ENCODE data around the gene AGPAT2.

The AGPAT2 gene

DNA sequence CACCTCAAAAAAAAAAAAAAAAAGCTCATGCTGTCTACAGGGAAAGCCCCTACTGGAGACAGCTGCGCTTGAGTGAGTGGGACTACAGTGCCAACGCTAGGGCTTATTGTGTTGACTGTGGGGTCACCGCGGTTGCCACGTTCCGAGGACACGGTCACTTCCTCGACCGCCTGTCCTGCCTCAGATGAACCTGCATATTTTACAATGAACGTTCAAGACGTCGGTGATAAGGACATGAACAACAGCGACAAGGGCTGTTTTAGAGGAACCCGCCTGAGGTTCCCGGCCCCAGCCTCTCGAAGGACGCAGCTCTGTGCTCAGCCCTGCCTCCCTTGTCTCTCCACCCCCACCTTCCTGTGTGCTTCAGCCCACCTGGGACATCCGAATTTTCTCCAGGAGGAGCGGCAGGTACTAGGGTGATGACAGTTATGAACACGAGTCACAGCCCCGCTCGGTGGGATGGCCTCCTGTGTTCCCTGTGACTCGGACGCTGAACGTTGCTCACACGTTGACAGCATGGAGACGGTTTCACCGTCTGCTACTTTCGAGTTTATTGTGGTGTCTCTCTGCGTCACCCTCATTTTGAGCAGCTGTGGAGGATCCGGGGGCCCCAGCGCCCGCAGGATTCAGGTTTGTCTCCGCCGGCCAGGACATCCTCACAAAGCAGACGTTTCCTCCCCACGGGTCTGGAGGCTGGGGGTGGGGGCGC, 13.9 kb upstream of the AGPAT2 start:
- no peak for DNase-seq (ENCODE audit: low read depth, low spot score)

DNA sequence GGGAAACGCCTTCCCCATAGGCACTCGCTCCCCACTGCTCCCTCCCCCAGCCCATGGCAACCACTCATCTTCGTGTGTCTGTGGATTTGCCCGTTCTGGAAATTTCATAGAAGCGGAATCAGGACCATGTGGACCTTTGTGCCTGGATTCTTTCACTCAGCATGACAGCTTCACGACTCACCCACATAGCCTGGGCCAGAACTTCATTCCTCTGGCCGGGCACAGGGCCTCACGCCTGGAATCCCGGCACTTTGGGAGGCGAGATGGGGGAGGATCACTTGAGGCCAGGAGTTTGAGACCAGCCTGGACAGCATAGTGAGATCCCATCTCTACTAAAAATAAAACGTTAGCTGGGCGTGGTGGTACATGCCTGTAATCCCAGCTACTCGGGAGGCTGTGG, 13.0 kb upstream of the AGPAT2 start:
- DNase-seq (ENCODE audit: low read depth, low spot score), result no peak

DNA sequence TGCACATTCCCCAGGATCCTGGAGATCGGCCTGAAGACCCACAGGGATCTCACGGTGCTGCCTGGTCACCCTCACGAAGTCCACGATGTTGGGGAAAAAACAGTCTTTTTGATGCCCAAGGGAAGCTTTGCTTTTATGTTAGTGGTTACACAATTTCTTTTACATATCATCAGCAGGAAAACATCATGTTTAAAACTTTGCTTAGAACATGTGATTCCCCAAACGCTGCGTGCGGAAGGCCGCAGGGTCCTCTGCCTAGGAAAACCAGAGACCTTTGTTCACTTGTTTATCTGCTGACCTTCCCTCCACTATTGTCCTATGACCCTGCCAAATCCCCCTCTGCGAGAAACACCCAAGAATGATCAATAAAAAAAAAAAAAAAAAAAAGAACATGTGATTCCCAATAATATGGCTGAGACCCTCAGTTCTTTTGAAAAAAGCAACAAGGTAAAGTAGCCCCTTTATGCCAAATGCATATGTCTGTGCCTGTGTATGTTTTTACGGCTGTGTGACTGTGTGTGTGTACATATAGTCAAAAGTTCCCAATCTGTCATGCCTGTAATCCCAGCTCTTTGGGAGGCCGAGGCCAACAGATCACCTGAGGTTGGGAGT, 11.5 kb upstream of the AGPAT2 start:
- DNase-seq (ENCODE audit: low read depth, low spot score), result no peak

DNA sequence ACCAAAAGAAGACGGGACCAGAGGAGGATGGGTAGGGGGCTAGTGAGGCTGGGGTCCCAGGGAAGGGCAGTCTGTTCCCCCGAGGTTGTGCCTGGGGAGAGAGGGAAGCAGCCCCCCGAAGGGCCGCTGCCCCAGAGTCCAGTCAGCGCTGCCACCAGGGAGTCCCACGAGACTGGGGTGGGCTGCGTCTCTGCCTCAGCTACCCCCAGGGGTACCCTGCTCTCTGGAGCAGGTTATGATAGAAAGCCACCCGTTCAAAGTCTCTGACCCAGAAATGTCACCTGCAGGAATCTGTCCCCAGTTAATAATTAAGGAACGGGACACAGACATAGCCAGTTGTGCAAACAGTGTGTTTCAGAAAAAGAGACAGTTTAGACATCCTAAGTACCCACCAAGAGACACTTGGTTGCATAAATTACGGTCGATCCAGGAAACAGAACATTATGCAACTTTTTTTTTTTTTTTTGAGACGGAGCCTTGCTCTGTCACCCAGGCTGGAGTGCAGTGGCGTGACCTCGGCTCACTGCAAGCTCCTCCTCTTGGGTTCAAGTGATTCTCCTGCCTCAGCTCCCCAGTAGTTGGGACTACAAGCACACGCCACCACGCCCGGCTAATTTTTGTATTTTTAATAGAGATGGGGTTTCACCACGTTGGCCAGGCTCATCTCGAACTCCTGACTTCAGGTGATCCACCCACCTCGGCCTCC, 10.7 kb upstream of the AGPAT2 start:
- DNase-seq (ENCODE audit: low read depth, low spot score), result no peak

DNA sequence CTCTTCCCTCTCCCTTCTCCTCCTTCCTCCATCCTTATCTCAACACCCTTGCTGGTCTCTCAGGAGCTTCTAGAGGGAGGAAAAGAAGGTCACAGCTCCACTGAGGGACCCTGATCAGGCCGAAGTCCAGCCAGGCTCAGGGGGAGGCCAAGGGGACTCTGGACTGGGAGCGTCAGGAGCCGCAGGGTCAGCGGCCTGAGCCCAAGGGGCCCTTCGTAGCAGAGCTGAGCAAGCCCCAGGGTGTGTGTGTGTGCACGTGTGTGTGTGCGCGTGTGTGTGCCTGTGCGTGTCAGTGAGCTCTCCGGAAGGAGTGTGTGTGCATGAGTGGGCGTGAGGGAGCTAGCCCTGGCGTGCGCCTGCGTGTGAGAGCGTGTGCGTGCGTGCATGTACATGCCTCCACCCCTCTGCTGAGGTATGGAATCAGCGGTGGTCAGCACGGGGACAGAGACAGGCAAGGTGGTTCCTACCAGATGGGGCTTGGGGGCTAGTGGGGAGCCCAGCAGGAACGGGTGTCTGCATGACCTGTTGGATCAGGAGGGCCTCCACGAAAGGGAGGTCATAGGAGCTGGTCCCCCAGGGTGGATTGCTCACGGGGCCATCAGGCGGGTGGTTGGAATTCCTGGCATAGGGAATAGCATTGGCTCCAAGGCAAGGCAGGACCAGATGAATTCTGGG, 10.0 kb upstream of the AGPAT2 start:
- DNase-seq (ENCODE audit: low read depth, low spot score), result no peak

DNA sequence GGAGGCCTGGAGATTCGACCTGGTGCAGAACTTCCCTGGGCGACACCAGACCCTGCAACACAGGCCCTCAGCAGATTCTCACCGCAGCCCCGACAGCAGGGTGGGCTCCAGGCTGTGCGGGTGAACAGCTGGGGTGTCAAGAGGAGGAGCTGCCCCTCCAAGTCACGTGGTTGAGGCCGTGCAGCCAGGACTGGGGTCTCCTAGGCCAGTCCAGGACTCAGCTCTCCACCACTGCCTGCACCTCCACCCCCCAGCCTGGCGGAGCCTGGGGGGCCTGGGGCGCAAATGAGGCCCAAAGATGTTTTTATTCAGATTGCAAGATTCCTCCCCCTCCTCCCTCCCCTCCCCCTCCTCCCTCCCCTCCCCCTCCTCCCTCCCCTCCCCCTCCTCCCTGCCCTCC, 9.2 kb upstream of the AGPAT2 start:
- no peak for DNase-seq (ENCODE audit: low read depth, low spot score)

DNA sequence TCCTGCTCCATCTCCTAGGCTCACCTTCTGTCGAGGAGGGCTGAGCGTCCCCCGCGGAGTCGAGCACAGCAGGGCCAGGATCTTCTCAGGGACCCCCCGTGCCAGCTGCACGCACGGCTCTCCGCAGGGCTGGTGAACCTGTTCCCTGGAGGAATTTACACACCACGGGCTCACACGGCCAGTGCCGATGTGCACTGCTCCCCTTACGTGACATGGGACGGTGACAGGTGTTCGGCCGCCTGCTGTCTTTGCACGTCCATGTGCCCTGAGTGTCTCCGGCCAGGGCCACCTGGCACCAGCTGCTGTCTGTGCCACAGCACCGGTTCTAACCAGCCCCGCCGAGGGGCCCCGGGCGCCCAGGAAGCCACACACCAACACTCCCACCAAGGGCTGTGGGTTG, 8.7 kb upstream of the AGPAT2 start:
- no peak for DNase-seq (ENCODE audit: low read depth, low spot score)

DNA sequence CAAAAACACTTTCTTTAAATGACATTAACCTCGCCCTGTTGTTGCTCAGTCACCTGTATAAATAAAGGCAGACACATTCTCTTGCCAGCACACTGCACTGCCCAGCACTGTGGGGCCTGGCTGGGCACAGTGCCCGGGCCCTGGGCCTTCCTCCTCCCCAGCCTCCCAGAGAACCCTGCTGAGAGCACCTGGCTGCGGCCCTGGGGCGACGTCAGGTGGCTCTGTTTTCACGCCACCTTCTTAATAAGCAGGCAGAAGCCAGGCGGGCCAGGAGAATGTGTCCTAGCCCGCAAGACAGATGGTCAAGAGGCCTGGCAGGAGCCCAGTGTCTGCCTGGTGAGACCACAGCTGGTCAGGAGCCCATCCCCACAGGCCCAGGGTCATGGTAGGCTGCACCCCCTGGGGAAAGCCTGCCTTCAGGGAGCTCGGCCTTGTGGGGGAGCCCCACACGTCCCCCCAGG, 8.2 kb upstream of the AGPAT2 start:
- DNase-seq (ENCODE audit: low read depth, low spot score), result no peak

DNA sequence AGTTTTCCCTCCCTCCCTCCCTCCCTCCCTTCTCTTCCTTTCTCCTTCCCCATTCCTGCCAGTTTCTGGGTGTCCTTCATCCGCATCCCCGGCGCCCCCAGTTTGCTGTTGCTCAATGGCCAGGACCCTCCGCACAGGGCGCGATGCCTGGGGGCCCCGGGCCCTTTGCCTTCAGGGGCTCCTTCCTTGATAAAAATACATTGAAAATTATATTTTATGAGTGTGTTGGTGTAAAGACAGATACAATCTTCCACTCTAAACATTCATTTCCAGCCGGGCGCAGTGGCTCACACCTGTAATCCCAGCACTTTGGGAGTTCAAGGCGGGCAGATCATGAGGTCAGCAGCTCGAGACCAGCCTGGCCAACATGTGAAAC, 7.6 kb upstream of the AGPAT2 start:
- no peak for DNase-seq (ENCODE audit: low read depth, low spot score)

DNA sequence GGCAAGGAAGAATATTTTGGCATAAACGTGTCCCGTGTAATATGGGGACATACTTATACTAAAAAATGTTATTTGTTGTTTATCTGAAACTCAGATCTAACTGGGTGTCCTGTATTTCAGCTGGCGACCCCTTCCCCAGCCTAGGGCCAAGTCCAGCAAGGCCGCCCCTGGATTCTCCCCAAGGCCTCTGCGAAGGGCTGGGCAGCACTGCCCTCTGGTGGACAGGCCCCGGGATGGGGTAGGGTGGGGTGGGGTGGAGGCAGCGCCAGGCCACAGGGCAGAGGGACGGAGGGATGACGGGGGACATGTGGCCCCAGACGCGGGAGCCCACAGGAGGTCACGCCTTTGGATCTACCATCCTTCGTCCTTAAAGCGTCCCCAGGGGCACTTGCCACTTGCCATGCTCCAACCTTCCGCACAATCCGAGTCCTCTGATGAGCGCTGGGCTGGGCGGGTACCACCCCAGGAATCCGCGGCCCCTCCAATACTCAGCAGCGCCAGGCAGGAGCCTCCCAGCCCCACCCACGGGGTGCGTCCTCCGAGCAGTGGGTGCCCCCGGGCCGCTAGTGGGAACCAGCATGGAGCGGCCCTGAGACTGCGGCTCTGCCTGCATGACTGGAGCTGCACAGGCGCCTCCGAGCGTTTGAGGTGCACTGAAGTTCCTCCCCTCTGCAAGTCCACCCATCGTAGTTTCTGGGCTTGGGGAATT, 7.1 kb upstream of the AGPAT2 start:
- DNase-seq (ENCODE audit: low read depth, low spot score), result peak; percentile 67

DNA sequence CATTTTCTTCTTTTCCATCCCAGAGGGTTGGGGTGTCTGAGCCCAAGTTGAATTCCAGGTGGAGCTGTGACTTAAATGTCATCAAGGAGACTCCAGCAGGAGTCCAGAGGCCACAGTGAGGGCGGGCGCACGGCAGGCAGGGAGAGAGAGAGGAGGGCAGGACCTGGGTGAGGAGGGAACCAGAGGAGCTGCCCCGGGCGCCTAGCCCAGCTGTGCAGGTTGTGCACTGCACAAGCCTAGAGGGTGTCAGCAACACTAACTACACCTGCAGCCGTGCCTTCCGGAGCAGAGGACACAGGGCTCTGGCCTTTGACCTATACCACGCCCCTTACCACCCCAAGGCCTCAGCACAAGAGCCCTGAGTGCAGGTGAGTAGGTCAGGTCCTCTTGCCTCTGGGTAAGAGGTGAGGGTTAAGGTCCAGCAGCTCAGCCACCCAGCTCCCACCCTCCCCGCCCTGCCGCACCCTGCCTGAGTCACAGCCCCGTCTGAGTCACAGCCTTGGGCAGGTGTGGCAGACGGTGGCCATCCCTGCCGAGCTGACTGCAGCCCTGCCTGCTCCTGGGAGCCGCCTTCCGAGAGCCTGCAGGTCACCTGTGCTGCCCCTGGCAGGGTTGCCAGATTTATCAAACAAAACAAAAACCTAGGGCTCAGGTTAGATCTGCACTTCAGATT, 6.4 kb upstream of the AGPAT2 start:
- DNase-seq (ENCODE audit: low read depth, low spot score), result peak; percentile 40

DNA sequence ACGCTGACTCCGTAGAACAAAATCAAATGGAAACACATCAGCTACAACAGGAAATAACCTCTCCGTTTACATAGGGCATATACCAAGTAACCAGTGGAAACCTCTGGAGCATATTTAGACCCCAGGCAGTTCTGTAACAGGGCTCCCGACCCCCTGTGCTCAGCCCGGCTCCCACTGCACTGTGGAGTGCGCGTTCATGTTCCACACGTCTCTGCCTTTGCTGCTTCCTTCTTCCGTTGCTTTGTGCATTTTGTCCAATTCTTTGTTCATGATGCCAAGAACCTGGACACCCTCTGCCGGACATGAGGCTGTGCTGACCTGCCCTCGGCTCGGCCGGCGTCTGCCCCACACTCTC, 5.9 kb upstream of the AGPAT2 start:
- no peak for DNase-seq (ENCODE audit: low read depth, low spot score)

DNA sequence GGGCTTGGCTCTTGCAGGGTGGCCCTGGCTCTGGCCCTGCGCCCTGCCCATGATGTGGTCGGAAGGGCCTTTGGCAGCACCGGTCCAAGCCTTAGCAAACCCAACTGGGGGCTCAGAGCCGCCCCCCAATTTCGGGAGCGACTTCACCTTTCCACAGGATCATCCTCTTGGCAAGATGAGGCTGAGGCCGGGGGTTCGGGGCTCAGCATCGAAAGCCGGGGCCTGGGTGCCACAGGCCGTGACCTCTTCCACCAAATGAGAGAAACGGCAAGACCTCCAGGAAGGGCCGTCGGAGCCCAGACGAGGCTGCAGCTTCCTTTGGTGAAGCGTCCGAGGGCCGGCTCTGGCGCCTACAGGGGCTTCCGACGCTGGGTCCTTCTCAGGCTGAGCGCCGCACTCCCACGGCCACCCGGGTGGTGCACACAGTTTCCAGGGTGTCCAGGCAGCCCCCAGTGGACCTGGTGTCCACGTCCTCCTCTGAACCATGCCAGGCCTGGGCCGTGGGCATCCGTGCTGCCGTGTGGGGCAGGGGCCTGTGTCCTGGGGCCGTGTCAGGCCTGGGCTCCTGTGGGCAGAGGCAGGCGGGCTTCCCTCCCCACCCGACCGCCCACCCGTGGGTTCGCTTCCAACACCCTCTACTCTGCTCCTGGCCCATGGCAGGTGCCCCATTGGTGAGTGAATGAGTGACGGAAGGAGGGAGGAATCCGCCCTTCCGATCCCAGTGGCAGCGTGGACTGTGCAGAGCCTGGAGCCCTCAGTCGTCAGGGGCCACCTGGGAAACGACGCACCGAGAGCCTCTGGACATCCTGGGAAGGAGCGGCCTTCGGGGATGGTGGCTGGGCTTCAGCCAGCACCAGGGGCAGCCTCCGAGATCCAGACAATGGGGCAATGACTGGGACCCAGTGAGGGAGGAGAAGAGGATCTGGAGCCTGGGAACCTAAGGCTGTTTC, 5.2 kb upstream of the AGPAT2 start:
- DNase-seq (ENCODE audit: low read depth, low spot score), result no peak

DNA sequence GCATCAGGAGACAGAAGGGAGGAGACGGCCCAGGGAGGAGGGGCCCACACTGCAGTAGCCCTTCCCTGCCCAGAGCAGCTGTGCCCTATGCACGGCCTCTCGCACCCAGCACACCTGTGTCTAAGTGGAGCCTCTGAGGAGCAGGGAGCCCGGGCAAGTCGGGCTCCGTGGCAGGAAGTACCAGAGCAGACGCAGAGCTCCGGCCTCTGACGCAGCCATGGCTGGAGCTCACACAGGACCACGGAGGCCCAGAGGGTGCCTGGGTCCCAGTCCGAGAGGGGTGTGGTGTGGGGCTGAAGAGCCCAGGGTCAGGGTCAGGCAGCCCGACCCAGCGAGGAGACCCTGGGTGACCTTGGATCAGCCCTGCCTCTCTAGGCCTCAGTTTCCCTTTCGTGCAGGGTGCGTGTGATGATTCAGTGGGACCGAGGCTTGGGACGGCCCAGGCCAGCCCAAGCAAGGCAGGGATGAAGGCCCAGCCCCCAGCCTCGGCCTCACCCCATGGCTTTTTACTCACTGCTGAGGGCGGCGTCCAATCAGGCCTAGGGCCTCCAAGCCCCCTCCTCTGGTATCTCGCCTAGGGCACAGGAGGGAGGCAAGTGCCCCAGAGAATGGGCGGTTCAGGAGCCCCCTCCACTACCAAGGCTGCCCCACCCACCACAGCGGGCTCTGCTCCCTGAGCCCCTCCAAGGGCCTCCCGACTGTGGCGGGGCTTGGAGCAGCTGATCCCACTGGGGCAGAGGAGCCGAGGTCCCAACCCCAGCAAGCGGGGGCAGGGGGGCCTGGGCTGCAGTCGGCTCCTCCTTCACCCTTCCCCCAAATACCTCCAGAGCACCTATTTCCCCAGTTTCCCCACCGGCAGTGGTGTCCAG, 4.3 kb upstream of the AGPAT2 start:
- peak; percentile 40 for DNase-seq (ENCODE audit: low read depth, low spot score)

DNA sequence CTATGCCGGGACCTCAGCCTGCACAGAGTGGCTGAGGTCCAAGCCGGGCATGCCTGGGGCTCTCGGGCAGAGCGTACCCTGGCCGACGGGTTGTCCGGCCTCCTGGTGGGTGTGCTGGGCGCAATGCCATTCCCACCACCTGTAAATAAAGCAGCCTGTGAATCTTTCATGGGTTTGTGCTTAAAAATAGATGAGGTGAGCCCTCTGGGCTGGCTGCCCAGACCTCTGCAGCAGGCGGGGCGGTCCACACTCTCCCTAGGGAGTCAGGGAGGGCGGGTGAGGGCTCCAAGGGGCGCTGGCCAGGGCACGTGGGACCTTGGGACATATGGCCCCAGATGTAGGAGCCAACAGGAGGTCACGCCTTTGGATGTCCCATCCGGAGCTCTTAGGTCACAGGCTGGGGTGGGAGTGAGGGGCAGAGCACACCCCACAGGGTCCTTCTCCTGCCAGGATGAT, 3.6 kb upstream of the AGPAT2 start:
- DNase-seq (ENCODE audit: low read depth, low spot score), result no peak

DNA sequence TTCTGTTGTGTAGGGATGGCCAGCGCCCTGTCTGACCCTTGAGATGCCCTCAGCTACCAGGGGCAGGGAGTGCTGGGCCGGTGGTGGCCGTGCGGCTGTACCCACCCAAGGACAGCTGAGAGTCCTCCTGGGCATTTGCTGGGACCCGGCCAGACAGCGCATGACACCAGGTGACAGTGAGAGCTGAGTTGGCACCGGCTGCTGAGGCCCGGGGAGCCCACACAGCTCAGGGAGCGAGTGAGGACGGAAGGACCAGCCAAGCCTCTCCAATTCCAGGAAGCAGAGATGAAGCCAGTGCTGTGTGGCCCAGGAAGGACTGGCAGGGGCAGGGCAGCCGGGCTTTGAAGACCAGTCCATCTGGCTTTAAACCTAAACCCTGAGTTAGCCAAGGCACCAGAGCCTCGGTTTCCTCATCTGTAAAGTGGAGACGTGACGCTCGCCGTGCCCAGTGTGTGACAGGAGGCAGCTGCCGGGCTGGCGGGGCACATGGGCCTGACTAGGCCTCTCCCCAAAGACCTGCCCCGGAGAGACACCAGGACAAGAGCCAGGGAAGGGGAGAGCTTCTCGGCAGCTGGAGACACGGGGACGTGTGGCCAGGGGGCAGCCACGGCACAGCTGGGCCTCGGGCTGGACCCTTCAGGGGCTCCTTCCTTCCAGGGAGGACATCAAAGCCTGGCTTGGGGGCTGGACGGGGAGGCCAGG, 3.0 kb upstream of the AGPAT2 start:
- DNase-seq (ENCODE audit: low read depth, low spot score), result no peak

DNA sequence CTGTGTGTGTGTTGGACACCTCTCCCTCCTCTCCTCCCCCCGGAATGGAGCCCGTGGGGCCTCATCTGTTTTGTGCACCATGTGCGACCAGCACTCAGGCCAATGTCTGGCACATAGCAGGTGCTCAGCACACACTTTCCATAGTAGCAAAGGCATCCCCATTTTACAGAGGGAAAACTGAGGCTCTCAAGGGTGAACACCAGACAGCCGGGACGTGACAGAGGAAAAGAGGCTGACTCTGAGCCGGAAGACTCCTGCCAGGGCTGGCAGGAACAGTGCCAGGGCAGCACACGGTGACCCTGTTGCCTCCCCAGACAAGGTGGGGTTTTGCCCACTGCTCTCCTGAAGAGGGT, 1.8 kb upstream of the AGPAT2 start:
- DNase-seq (ENCODE audit: low read depth, low spot score), result no peak

DNA sequence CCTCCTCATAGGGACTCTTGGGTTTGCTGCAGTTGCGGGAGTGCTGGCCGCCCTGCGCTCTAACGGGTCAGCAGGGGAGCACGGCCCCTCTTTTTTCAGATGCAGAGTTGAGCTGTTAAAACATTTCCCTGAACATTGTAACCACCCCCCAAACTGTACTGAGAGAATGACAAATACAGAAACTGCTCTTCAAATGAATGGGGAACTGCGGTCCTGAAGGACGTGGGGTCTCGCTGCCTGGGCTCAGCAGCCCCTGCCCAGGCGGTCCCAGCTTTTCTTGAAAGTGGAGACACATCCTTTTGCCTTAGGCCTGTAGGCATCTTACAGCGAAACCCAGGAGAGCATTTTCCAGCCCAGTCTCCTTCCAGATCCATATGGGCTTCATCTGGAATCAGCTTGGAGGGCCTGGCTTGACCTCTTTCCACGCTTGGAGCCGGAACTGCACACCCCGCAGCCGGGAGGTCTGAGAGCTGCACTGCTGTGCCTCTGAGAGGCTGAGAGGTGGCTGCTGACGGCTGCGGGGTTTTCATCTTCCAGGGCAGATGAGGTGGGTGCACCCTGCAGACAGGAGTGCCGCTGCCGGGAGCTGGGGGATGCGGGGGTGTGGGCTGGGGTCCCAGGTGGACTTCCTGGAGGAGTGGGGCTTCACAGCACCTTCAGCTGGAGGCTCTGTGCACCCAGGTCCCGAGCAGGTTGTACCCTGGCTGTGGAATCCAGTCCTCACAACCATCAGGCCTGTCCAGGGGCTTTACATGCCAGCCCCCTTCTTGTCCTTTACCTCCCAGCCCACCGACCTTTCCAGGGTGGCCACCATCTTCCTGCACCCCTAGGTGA, 1.2 kb upstream of the AGPAT2 start:
- no peak for DNase-seq (ENCODE audit: low read depth, low spot score)

Measured in ELF-1 (cell line).